Glutamatergic neuron (in vitro differentiated cells): ENCODE data around the gene VAV2. TPM values are rescaled to one million over a fixed set of nuclear protein-coding genes. Genes with fewer than 3 reads are reported as not detected.

Experiments
- DNase-seq: peaks from one replicate; pipeline ENCODE4 v3.0.0; 2022
- H3K27ac Mint-ChIP-seq: one replicate; pipeline ENCODE4 v1.8.0; 2020; ENCODE audit warnings: mild to moderate bottlenecking, mixed read lengths, inconsistent platforms; ENCODE audit not compliant: unreplicated experiment
- H3K27me3 Mint-ChIP-seq: one replicate; pipeline ENCODE4 v1.8.0; 2020; ENCODE audit warnings: mild to moderate bottlenecking, moderate library complexity, mixed read lengths, inconsistent platforms; ENCODE audit not compliant: unreplicated experiment
- H3K36me3 Mint-ChIP-seq: one replicate; pipeline ENCODE4 v1.8.0; 2020; ENCODE audit warnings: mild to moderate bottlenecking, mixed read lengths, inconsistent platforms; ENCODE audit not compliant: unreplicated experiment
- H3K4me1 Mint-ChIP-seq: one replicate; pipeline ENCODE4 v1.8.0; 2020; ENCODE audit warnings: mild to moderate bottlenecking, low read depth, mixed read lengths, inconsistent platforms; ENCODE audit not compliant: unreplicated experiment
- H3K4me3 Mint-ChIP-seq: one replicate; pipeline ENCODE4 v1.8.0; 2020; ENCODE audit warnings: mild to moderate bottlenecking, mixed read lengths, inconsistent platforms; ENCODE audit not compliant: unreplicated experiment
- H3K9me3 Mint-ChIP-seq: one replicate; pipeline ENCODE4 v1.8.0; 2020; ENCODE audit warnings: mild to moderate bottlenecking, moderate library complexity, mixed read lengths, inconsistent platforms; ENCODE audit not compliant: unreplicated experiment
- CTCF ChIP-seq: fragments of 200-600 bp; sonication (generic); IDR thresholded peaks from one replicate; pipeline ENCODE4 v1.5.0; 2021; ENCODE audit not compliant: partially characterized antibody, unreplicated experiment
- total RNA-seq: library from RNA; stranded (reverse); fragmentation: NEBNext Ultra II Directional; extraction: Animal tissue kit (Norgen Biotek cat#: 25700); gene quantifications from one replicate; pipeline ENCODE4 v1.2.1, GENCODE V29; 2021; ENCODE audit not compliant: unreplicated experiment

VAV2 gene
- total RNA-seq, 1 donor from 2014 or later = 270 TPM

GRCh38 chr9:133788819-133789717 lies 203.1 kb downstream of the VAV2 start:
- no peak for DNase-seq
- no peak for TF ChIP-seq CTCF
- Mint-ChIP-seq H3K36me3 (no peaks in the 10 kb centered on the region), H3K4me1 (peaks cover 17% of the 10 kb centered on the region), H3K27ac (peak overlapping the region; percentile 55), H3K27me3 (peaks cover 25% of the 10 kb centered on the region), H3K9me3 (peaks cover 33% of the 10 kb centered on the region), H3K4me3 (no peak overlapping the region)

GRCh38 chr9:133788045-133788818 lies 203.9 kb downstream of the VAV2 start:
- Mint-ChIP-seq H3K27me3 (peaks cover 25% of the 10 kb centered on the region), H3K9me3 (peaks cover 33% of the 10 kb centered on the region), H3K36me3 (no peaks in the 10 kb centered on the region), H3K4me1 (peaks cover 18% of the 10 kb centered on the region), H3K27ac (peak overlapping the region; percentile 55), H3K4me3 (no peak overlapping the region)
- DNase-seq = no peak
- no peak for TF ChIP-seq CTCF

DNA sequence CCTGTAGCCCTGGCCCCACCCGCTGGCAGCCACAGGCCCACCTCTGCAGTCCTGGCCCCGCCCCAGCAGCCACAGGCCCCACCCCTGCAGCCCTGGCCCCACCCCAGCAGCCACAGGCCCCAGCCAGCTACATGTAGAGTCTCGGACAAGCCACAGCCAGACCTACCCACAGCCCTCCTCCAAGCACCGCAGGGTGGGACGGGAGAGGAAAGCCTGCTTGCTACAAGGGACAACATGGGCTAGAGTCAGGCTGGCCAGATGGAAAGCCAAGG lies 204.4 kb downstream of the VAV2 start:
- peaks cover 31% of the 10 kb centered on the region for H3K9me3 Mint-ChIP-seq
- TF ChIP-seq CTCF = no peak
- peak; percentile 57 for DNase-seq
- H3K27ac Mint-ChIP-seq = no peak overlapping the region
- H3K36me3 Mint-ChIP-seq = no peaks in the 10 kb centered on the region
- peaks cover 14% of the 10 kb centered on the region for H3K4me1 Mint-ChIP-seq
- no peak overlapping the region for H3K4me3 Mint-ChIP-seq
- peaks cover 23% of the 10 kb centered on the region for H3K27me3 Mint-ChIP-seq

DNA sequence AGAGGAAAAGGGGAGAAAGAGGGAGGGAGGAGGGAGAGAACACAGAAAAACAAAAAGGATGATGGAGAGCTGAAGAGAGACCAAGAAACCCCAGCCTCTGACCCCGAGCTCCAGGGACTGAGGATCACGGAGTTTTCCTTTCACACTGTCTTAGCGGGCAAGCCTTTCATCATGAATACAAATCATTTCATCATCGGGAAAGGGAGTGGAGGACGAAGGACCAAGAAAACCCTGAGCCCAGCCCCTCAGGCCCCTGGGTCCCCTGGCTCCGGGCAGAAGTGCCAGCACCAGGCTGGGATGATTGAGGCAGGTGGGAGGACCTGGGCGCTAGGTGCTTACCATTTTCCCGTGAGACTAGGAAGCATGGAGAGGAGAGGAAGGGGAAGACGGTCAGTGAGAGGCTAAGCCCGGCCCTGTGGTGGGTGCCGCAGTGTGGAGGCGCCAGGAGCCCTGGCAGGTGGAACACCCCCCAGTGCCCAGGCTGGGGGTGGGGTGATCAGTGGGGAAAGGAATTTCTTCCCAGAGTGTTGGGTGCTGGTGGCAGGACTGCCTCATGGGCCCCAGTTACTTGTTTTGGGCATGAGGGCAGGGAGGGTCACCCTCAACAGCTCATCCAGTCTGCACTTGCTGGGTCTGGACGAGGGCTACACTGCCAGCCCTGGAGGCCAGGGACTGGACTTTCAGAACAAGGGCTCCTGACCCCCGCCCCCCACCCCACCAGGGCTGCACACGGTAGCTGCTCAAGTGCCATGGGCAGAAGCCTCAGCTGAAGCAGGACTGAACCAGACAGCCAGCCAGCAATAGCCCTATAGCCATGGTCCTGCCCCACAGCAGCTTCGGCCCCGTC lies 205.0 kb downstream of the VAV2 start:
- no peak for TF ChIP-seq CTCF
- H3K27me3 Mint-ChIP-seq = peaks cover 24% of the 10 kb centered on the region
- peaks cover 28% of the 10 kb centered on the region for H3K9me3 Mint-ChIP-seq
- H3K4me1 Mint-ChIP-seq = peaks cover 14% of the 10 kb centered on the region
- H3K27ac Mint-ChIP-seq = no peak overlapping the region
- no peak for DNase-seq
- no peaks in the 10 kb centered on the region for H3K36me3 Mint-ChIP-seq
- no peak overlapping the region for H3K4me3 Mint-ChIP-seq
